Measurements from ENCODE around the gene EXOC7. TPM values are rescaled to one million over a fixed set of nuclear protein-coding genes. Genes with fewer than 3 reads are reported as not detected.

Gene EXOC7
- total RNA-seq, 1 experiment from 2014 or later = 126 TPM

DNA sequence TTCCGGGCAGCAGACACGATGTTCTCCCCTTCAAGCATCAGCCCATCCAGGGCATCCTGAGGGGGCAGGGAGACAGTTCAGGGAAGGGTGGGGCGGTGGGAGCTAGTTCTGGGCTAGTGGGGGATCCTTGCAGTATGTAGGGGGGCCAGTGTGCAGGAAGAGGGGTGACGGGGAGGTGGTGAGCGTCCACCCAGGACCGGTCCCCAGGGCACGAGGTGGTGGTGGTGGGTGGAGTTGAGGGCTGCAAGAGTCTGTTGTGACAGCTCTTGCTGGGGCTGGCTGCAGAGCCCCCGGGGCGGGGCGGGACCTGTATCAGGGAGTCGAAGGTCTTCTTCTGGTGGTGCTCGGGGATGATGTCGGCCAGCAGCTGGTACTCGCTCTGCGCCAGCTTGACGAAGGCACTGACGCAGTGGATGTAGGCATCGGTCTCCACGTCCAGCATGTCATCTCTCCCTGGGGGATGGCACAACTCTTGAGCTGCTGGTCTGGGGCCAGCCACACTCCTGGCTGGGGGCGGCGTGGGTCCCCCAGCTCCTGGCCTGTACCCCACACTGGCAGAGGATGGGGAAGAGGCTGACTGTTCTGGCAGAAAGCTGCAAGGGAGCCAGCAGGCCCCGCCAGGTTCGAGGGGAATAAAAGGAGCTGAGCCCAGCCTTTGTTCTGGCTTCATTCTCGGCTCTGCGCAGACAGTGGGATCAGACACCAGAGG is 14.6 kb downstream of the EXOC7 start (continued):
- TF ChIP-seq, protein P1, sequence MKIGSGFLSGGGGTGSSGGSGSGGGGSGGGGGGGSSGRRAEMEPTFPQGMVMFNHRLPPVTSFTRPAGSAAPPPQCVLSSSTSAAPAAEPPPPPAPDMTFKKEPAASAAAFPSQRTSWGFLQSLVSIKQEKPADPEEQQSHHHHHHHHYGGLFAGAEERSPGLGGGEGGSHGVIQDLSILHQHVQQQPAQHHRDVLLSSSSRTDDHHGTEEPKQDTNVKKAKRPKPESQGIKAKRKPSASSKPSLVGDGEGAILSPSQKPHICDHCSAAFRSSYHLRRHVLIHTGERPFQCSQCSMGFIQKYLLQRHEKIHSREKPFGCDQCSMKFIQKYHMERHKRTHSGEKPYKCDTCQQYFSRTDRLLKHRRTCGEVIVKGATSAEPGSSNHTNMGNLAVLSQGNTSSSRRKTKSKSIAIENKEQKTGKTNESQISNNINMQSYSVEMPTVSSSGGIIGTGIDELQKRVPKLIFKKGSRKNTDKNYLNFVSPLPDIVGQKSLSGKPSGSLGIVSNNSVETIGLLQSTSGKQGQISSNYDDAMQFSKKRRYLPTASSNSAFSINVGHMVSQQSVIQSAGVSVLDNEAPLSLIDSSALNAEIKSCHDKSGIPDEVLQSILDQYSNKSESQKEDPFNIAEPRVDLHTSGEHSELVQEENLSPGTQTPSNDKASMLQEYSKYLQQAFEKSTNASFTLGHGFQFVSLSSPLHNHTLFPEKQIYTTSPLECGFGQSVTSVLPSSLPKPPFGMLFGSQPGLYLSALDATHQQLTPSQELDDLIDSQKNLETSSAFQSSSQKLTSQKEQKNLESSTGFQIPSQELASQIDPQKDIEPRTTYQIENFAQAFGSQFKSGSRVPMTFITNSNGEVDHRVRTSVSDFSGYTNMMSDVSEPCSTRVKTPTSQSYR (CRISPR knock-in tag; IDR thresholded peaks at IDR 0.05) = no peak
- TF ChIP-seq, protein P2, sequence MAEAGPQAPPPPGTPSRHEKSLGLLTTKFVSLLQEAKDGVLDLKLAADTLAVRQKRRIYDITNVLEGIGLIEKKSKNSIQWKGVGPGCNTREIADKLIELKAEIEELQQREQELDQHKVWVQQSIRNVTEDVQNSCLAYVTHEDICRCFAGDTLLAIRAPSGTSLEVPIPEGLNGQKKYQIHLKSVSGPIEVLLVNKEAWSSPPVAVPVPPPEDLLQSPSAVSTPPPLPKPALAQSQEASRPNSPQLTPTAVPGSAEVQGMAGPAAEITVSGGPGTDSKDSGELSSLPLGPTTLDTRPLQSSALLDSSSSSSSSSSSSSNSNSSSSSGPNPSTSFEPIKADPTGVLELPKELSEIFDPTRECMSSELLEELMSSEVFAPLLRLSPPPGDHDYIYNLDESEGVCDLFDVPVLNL (CRISPR knock-in tag; IDR thresholded peaks at IDR 0.05; ENCODE audit: borderline replicate concordance, low read depth) = no peak
- TF ChIP-seq RELA (CRISPR knock-in tag; IDR thresholded peaks at IDR 0.05; ENCODE audit: borderline replicate concordance) (no peak), ZBTB21 (CRISPR knock-in tag; IDR thresholded peaks at IDR 0.05; ENCODE audit: borderline replicate concordance) (no peak), NR2C2 (CRISPR knock-in tag; IDR thresholded peaks at IDR 0.05) (no peak), ELF4 (CRISPR knock-in tag; IDR thresholded peaks at IDR 0.05; ENCODE audit: low read depth) (no peak), FOXP1 (CRISPR knock-in tag; IDR thresholded peaks at IDR 0.05; ENCODE audit: borderline replicate concordance) (no peak), ETV6 (CRISPR knock-in tag; IDR thresholded peaks at IDR 0.05) (no peak)
- TF ChIP-seq, protein P3, sequence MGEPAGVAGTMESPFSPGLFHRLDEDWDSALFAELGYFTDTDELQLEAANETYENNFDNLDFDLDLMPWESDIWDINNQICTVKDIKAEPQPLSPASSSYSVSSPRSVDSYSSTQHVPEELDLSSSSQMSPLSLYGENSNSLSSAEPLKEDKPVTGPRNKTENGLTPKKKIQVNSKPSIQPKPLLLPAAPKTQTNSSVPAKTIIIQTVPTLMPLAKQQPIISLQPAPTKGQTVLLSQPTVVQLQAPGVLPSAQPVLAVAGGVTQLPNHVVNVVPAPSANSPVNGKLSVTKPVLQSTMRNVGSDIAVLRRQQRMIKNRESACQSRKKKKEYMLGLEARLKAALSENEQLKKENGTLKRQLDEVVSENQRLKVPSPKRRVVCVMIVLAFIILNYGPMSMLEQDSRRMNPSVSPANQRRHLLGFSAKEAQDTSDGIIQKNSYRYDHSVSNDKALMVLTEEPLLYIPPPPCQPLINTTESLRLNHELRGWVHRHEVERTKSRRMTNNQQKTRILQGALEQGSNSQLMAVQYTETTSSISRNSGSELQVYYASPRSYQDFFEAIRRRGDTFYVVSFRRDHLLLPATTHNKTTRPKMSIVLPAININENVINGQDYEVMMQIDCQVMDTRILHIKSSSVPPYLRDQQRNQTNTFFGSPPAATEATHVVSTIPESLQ (CRISPR knock-in tag; IDR thresholded peaks at IDR 0.05) = no peak
- TF ChIP-seq, protein P4, sequence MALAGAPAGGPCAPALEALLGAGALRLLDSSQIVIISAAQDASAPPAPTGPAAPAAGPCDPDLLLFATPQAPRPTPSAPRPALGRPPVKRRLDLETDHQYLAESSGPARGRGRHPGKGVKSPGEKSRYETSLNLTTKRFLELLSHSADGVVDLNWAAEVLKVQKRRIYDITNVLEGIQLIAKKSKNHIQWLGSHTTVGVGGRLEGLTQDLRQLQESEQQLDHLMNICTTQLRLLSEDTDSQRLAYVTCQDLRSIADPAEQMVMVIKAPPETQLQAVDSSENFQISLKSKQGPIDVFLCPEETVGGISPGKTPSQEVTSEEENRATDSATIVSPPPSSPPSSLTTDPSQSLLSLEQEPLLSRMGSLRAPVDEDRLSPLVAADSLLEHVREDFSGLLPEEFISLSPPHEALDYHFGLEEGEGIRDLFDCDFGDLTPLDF (CRISPR knock-in tag; IDR thresholded peaks at IDR 0.05) = no peak
- TF ChIP-seq, protein P5, sequence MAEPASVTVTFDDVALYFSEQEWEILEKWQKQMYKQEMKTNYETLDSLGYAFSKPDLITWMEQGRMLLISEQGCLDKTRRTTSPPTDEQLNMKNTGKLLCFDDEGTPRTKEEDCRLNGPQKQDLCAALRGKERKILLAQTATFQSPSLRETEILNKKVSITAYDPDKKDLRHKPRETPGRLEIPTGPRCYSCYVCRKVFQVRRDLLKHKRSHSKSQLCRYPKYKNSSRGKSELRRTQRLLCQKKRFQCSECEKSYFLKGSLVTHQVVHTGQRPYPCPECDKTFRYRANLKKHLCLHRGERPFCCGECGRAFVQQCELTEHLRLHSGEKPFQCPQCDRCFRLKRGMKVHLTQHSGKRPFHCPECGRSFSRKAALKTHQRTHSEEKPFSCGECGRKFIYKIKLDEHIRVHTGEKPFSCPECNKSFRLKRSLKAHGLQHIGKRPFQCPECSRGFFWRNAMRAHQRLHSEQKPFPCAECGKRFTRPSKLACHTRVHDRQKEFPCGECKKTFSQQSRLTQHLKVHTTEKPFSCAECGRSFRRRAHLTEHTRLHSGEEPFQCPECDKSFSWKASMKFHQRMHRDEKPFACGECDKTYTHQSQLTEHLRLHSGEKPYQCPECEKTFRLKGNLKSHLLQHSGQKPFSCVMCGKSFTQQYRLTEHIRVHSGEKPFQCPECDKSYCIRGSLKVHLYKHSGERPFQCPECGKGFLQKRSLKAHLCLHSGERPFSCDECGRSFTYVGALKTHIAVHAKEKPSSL (CRISPR knock-in tag; conservative IDR thresholded peaks at IDR 0.05) = no peak

DNA sequence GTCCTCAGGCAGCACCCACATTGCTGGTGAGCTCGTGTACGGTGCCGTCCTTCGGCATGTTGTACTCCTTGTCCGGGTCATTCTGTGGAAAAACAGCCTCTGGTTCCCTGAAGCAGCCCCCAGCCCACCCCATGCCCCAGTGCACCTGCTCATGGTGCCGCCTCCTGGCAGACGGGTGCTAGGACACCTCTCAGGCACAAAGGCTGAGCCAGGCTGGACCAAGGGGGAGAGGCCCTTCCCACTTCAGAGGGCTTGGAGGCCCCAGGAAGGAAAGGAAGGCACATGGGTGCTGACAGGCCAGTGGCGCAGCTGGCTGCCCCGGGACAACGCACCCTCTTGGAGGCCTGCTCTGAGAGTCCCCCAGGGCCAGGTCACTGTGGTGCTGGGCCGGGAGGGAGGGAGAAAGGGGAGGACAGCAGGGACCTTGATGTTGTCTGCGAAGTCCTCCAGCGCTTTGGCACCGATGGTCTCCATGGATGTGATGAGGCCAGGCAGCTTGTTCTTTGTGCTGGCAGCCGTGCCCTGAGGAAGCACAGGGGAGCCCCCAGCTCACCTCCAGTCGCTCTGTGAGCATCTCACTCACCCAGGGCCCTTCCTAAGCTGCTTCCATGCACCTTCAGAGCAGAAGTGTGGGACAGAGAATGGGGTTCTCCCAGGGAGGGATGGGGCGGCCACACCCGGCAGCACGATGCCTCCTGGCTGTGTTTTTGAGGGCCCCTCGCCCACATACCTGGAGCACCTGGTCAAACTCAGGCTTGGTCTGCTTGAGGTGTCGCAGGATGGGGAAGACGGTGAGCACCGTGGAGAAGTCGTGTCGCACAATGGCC is 15.3 kb downstream of the EXOC7 start:
- TF ChIP-seq, protein P6, sequence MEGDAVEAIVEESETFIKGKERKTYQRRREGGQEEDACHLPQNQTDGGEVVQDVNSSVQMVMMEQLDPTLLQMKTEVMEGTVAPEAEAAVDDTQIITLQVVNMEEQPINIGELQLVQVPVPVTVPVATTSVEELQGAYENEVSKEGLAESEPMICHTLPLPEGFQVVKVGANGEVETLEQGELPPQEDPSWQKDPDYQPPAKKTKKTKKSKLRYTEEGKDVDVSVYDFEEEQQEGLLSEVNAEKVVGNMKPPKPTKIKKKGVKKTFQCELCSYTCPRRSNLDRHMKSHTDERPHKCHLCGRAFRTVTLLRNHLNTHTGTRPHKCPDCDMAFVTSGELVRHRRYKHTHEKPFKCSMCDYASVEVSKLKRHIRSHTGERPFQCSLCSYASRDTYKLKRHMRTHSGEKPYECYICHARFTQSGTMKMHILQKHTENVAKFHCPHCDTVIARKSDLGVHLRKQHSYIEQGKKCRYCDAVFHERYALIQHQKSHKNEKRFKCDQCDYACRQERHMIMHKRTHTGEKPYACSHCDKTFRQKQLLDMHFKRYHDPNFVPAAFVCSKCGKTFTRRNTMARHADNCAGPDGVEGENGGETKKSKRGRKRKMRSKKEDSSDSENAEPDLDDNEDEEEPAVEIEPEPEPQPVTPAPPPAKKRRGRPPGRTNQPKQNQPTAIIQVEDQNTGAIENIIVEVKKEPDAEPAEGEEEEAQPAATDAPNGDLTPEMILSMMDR (IDR thresholded peaks at IDR 0.05) = peak; percentile 31; the same call in 1 of the 2 replicates
- no peak for TF ChIP-seq OVOL2 (CRISPR knock-in tag; IDR thresholded peaks at IDR 0.05; ENCODE audit: borderline replicate concordance)
- POLR2A ChIA-PET = interaction anchor here (0.5 kb wide), 1 partner anchor 1533 kb away, joined by 4 read pairs; no protein-coding TSS in a partner anchor
- Mint-ChIP-seq H3K4me3 (no peak overlapping the region), H3K27me3 (ENCODE audit: low read depth) (no peaks in the 10 kb centered on the region), H3K4me1 (no peaks in the 10 kb centered on the region), H3K36me3 (peaks cover 40% of the 10 kb centered on the region), H3K27ac (no peak overlapping the region), H3K9me3 (no peaks in the 10 kb centered on the region)
- ATAC-seq (peak; percentile 91), DNase-seq (ENCODE audit: low spot score) (peak; percentile 66)
- CTCF ChIA-PET = interaction anchor here (0.6 to 2.5 kb wide), 6 partner anchors 9 to 395 kb away, joined by 3 to 8 read pairs (median 4); partner anchors contain the start of gene ZACN

All from WTC11 (cell line).